Smooth muscle cell (in vitro differentiated cells): ENCODE results near the gene DAAM2. TPM values are rescaled to one million over a fixed set of nuclear protein-coding genes. Genes with fewer than 3 reads are reported as not detected.
A peak's percentile ranks its signal among the peaks of the same experiment; 100 is the strongest.

Experiments used
- DNase-seq: peaks from one replicate; lab custom pipeline; 2025; ENCODE audit not compliant: unreplicated experiment; lab: John Stamatoyannopoulos, UW
- H2AFZ ChIP-seq: fragments of 200-600 bp; sonication (generic); 2 replicates; pipeline ENCODE4 v1.6.0; 2016; ENCODE audit warnings: antibody characterized with exemption, low read depth, mild to moderate bottlenecking
- H3F3A ChIP-seq: fragments of 200-600 bp; sonication (generic); 2 replicates; pipeline ENCODE4 v1.6.0; 2017; ENCODE audit warnings: antibody characterized with exemption, low read depth
- H3K27ac ChIP-seq: fragments of 200-600 bp; sonication (generic); 2 replicates; pipeline ENCODE4 v1.5.1; 2016; ENCODE audit warnings: low read depth, mild to moderate bottlenecking
- H3K27me3 ChIP-seq: fragments of 200-600 bp; sonication (generic); 2 replicates; pipeline ENCODE4 v1.6.1; 2016; ENCODE audit warnings: low read depth, mild to moderate bottlenecking
- H3K36me3 ChIP-seq: fragments of 200-600 bp; sonication (generic); 2 replicates; pipeline ENCODE4 v1.5.1; 2016; ENCODE audit warnings: low read depth
- H3K4me1 ChIP-seq: fragments of 200-600 bp; sonication (generic); 2 replicates; pipeline ENCODE4 v1.5.1; 2016; ENCODE audit warnings: low read depth
- H3K4me2 ChIP-seq: fragments of 200-600 bp; sonication (generic); 2 replicates; pipeline ENCODE4 v1.6.0; 2016; ENCODE audit warnings: mild to moderate bottlenecking
- H3K4me3 ChIP-seq: fragments of 200-600 bp; sonication (generic); 2 replicates; pipeline ENCODE4 v1.5.1; 2016; ENCODE audit warnings: mild to moderate bottlenecking
- H3K79me2 ChIP-seq: fragments of 200-600 bp; sonication (generic); 2 replicates; pipeline ENCODE4 v1.6.0; 2016; ENCODE audit warnings: low read depth, mild to moderate bottlenecking
- H3K9ac ChIP-seq: fragments of 200-600 bp; sonication (generic); 2 replicates; pipeline ENCODE4 v1.6.0; 2016; ENCODE audit warnings: low read depth
- H3K9me3 ChIP-seq: fragments of 200-600 bp; sonication (generic); replicated peaks from 2 replicates; pipeline ENCODE4 v1.5.1; 2016; ENCODE audit warnings: low read depth
- H4K20me1 ChIP-seq: fragments of 200-600 bp; sonication (generic); 2 replicates; pipeline ENCODE4 v1.6.0; 2016; ENCODE audit warnings: low read depth
- WGBS: methylation state at CpG from one replicate; pipeline ENCODE4 v1.1.7; 2016; ENCODE audit warnings: low lambda C conversion rate; 5-methylcytosine and 5-hydroxymethylcytosine counted together
- polyA plus RNA-seq: library from polyadenylated mRNA; unstranded; fragments of >200 nt; fragmentation: Nextera tagmentation; extraction: Ambion mirVana; gene quantifications from 2 replicates; pipeline ENCODE4 v1.2.1, GENCODE V29; 2016
- total RNA-seq: library from RNA; depleted of rRNA; stranded (reverse); fragments of >200 nt; gene quantifications from 2 replicates; pipeline ENCODE4 v1.2.3, GENCODE V29; 2014
- TF ChIP-seq, protein P1 (sequence below): fragments of 200-600 bp; sonication (generic); IDR thresholded peaks from 2 replicates; pipeline ENCODE4 v1.5.1; 2017; ENCODE audit warnings: borderline replicate concordance, mild to moderate bottlenecking, antibody characterized with exemption; ENCODE audit not compliant: insufficient read depth, poor library complexity, severe bottlenecking

Gene DAAM2
- total and polyA plus RNA-seq, 2 experiments from 2014 or later: 26.5 to 29.8 TPM

- peaks cover 39% of the 10 kb centered on the region for H4K20me1 ChIP-seq
- no peak overlapping the region for H3K9ac ChIP-seq
- peaks cover 20% of the 10 kb centered on the region for H3K79me2 ChIP-seq
- no peaks in the 10 kb centered on the region for H3K27me3 ChIP-seq
- no peak overlapping the region for H3K27ac ChIP-seq
- no peak for DNase-seq
- no peak overlapping the region for H3K4me3 ChIP-seq
- no peaks in the 10 kb centered on the region for H3K9me3 ChIP-seq
- H2AFZ ChIP-seq: no peak overlapping the region
- no peak overlapping the region for H3K4me2 ChIP-seq
- TF ChIP-seq, protein P1, sequence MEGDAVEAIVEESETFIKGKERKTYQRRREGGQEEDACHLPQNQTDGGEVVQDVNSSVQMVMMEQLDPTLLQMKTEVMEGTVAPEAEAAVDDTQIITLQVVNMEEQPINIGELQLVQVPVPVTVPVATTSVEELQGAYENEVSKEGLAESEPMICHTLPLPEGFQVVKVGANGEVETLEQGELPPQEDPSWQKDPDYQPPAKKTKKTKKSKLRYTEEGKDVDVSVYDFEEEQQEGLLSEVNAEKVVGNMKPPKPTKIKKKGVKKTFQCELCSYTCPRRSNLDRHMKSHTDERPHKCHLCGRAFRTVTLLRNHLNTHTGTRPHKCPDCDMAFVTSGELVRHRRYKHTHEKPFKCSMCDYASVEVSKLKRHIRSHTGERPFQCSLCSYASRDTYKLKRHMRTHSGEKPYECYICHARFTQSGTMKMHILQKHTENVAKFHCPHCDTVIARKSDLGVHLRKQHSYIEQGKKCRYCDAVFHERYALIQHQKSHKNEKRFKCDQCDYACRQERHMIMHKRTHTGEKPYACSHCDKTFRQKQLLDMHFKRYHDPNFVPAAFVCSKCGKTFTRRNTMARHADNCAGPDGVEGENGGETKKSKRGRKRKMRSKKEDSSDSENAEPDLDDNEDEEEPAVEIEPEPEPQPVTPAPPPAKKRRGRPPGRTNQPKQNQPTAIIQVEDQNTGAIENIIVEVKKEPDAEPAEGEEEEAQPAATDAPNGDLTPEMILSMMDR: no peak
- no peaks in the 10 kb centered on the region for H3K4me1 ChIP-seq
- no peaks in the 10 kb centered on the region for H3F3A ChIP-seq
- H3K36me3 ChIP-seq: peaks cover 9% of the 10 kb centered on the region
These were observed 28.4 kb downstream of the DAAM2 start for GRCh38 chr6:39820553-39820952.

GRCh38 chr6:39821046-39821740, 29.0 kb downstream of the DAAM2 start:
- Histone ChIP-seq H3K27me3 (no peaks in the 10 kb centered on the region), H3K79me2 (peaks cover 20% of the 10 kb centered on the region), H3K9ac (no peak overlapping the region), H3K36me3 (peaks cover 9% of the 10 kb centered on the region), H3K27ac (no peak overlapping the region), H3K4me3 (no peak overlapping the region), H3K4me2 (peak overlapping the region; percentile 11), H2AFZ (no peak overlapping the region), H4K20me1 (peaks cover 45% of the 10 kb centered on the region), H3K9me3 (no peaks in the 10 kb centered on the region), H3F3A (no peaks in the 10 kb centered on the region), H3K4me1 (no peaks in the 10 kb centered on the region)
- TF ChIP-seq, protein P1: no peak
- no peak for DNase-seq
- 79% methylated on average over 5 of the region's 5 CpGs for WGBS

DNA sequence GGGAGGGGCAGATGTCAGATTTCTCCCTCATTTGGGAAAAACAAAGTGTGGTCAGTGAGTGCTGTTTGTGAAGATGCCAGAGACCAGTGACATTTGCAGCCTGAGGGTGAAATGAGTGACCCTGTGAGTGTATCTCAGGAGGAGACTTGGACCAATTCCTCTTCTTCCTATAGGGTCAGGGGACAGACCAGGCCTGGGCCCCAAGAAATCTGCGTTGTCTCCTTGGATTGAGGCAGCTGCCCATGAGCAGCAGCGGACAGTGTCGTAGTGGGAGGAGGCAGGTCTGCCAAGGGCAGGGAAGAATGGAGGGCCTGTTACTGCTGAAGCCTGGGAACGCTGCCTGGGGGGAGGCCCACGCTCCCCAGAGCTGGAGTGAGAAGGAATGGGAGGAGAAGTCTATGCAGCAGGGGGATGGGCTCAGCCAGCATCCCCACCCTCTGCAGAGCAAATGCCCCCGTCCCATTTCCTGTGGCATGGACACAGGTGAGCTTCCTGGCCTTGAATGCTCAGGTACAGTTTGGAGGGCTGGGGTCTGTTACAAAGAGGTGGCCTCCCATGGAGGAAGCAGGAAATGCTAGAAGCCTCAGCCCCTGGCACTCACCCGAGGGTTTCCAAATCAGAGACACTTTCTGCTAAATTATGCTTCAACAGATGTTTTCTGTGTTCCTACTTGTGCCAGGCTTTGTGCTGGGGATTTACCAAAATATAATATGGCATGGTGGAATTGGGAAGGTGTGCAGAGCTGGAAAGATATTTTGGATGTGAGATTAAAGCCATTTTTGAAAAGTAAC, 29.8 kb downstream of the DAAM2 start:
- H3K4me1 ChIP-seq: no peaks in the 10 kb centered on the region
- no peak for DNase-seq
- no peak overlapping the region for H3K27ac ChIP-seq
- H3K79me2 ChIP-seq: peaks cover 20% of the 10 kb centered on the region
- H3K36me3 ChIP-seq: peaks cover 6% of the 10 kb centered on the region
- TF ChIP-seq, protein P1: no peak
- no peaks in the 10 kb centered on the region for H3K9me3 ChIP-seq
- no peak overlapping the region for H3K9ac ChIP-seq
- H2AFZ ChIP-seq: no peak overlapping the region
- no peak overlapping the region for H3K4me3 ChIP-seq
- H3K4me2 ChIP-seq: no peak overlapping the region
- 54% methylated on average over 7 of the region's 7 CpGs for WGBS
- no peaks in the 10 kb centered on the region for H3F3A ChIP-seq
- H3K27me3 ChIP-seq: no peaks in the 10 kb centered on the region
- H4K20me1 ChIP-seq: peaks cover 51% of the 10 kb centered on the region
